Measurements from ENCODE around the gene GREB1L.

GRCh38 chr18:21366896-21367295 is 124.9 kb downstream of the GREB1L start:
- TF ChIP-seq CTCF (IDR thresholded peaks at IDR 0.05), result no peak
- TF ChIP-seq POLR2A (IDR thresholded peaks at IDR 0.05), result no peak

All from adrenal gland (tissue), 5 donors.